Measurements from ENCODE around the gene SHISA5. TPM values are rescaled to one million over a fixed set of nuclear protein-coding genes. Genes with fewer than 3 reads are reported as not detected.

SHISA5 gene
- total RNA-seq, 1 experiment from 2014 or later, result 104 TPM

DNA sequence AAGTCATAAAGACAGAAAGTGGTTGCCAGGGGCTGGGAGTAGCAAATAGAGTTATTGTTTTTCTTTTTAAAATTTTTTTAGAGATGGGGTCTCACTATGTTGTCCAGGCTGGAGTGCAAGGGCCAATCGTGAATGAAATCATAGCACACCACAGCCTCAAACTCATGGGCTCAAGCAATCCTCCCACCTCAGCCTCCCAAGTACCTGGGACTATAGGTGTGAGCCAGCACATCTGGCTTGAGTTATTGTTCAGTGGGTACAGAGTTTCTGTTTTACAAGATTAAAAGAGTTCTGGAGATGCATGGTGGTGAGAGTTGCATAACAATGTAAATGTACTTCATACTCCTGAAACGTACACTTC is 29.0 kb upstream of the SHISA5 start:
- no TSS peak for BruUV-seq (replicated peaks)
- Histone ChIP-seq H4K20me1 (ENCODE audit: insufficient read depth) (no peaks in the 10 kb centered on the region), H3K27me3 (ENCODE audit: insufficient read depth, low read length) (no peaks in the 10 kb centered on the region), H3K4me2 (ENCODE audit: low read length) (no peak overlapping the region), H3K4me1 (ENCODE audit: control insufficient read depth in 1 of 2, insufficient read depth in 2 of 2, low read length in 2 of 2) (no peaks in the 10 kb centered on the region), H3K36me3 (ENCODE audit: control insufficient read depth in 1 of 2, insufficient read depth in 2 of 2, low read length in 2 of 2) (peaks cover 11 to 20% of the 10 kb centered on the region in 2 experiments; a peak in 3 of 4 replicates), H3K9me3 (ENCODE audit: control insufficient read depth in 1 of 2, insufficient read depth in 1 of 2, low read depth in 1 of 2, low read length in 2 of 2) (no peaks in the 10 kb centered on the region), H3K27ac (ENCODE audit: low read depth, low read length) (no peak overlapping the region), H3K79me2 (ENCODE audit: insufficient read depth, low read length) (no peaks in the 10 kb centered on the region), H3K9ac (ENCODE audit: low read length) (no peak overlapping the region), H2AFZ (ENCODE audit: low read depth, low read length, poor library complexity, severe bottlenecking) (no peak overlapping the region), H3K4me3 (replicated peaks in 1 of 2; ENCODE audit: low read depth in 1 of 2, low read length in 2 of 2) (no peak overlapping the region), H3K9me2 (ENCODE audit: insufficient read depth) (no peaks in the 10 kb centered on the region)
- POLR2A ChIA-PET, result no interaction called here
- ATAC-seq (no peak), DNase-seq (ENCODE audit: low read depth, low spot score) (no peak)
- intact Hi-C loops (cut with micrococcal nuclease), result no loop called here
- CTCF ChIA-PET, result no interaction called here
- no peak for TF ChIP-seq SP1 (IDR thresholded peaks at IDR 0.05; ENCODE audit: low read depth)
- TF ChIP-seq POLR2AphosphoS5 (IDR thresholded peaks at IDR 0.05; ENCODE audit: low read depth, low read length), result no peak
- TF ChIP-seq ZNF274 (IDR thresholded peaks at IDR 0.05; ENCODE audit: low read depth, low read length), result no peak
- TF ChIP-seq SIN3A (IDR thresholded peaks at IDR 0.05; ENCODE audit: low read depth), result no peak
- TF ChIP-seq EGR1 (IDR thresholded peaks at IDR 0.05; ENCODE audit: low read depth), result no peak
- TF ChIP-seq, protein P1, sequence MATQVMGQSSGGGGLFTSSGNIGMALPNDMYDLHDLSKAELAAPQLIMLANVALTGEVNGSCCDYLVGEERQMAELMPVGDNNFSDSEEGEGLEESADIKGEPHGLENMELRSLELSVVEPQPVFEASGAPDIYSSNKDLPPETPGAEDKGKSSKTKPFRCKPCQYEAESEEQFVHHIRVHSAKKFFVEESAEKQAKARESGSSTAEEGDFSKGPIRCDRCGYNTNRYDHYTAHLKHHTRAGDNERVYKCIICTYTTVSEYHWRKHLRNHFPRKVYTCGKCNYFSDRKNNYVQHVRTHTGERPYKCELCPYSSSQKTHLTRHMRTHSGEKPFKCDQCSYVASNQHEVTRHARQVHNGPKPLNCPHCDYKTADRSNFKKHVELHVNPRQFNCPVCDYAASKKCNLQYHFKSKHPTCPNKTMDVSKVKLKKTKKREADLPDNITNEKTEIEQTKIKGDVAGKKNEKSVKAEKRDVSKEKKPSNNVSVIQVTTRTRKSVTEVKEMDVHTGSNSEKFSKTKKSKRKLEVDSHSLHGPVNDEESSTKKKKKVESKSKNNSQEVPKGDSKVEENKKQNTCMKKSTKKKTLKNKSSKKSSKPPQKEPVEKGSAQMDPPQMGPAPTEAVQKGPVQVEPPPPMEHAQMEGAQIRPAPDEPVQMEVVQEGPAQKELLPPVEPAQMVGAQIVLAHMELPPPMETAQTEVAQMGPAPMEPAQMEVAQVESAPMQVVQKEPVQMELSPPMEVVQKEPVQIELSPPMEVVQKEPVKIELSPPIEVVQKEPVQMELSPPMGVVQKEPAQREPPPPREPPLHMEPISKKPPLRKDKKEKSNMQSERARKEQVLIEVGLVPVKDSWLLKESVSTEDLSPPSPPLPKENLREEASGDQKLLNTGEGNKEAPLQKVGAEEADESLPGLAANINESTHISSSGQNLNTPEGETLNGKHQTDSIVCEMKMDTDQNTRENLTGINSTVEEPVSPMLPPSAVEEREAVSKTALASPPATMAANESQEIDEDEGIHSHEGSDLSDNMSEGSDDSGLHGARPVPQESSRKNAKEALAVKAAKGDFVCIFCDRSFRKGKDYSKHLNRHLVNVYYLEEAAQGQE (IDR thresholded peaks at IDR 0.05; ENCODE audit: low read depth), result no peak
- TF ChIP-seq, protein P2, sequence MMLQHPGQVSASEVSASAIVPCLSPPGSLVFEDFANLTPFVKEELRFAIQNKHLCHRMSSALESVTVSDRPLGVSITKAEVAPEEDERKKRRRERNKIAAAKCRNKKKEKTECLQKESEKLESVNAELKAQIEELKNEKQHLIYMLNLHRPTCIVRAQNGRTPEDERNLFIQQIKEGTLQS (IDR thresholded peaks at IDR 0.05), result no peak
- no peak for TF ChIP-seq CBX3 (IDR thresholded peaks at IDR 0.05; ENCODE audit: low read depth)
- TF ChIP-seq ZFX (IDR thresholded peaks at IDR 0.05), result no peak
- no peak for TF ChIP-seq ELF1 (IDR thresholded peaks at IDR 0.05; ENCODE audit: borderline replicate concordance, low read depth)
- no peak for TF ChIP-seq EZH2 (IDR thresholded peaks at IDR 0.05)
- TF ChIP-seq CEBPB (IDR thresholded peaks at IDR 0.05; ENCODE audit: low read depth), result no peak
- no peak for TF ChIP-seq POLR2A (IDR thresholded peaks at IDR 0.05; ENCODE audit: borderline replicate concordance, extremely low read depth, insufficient read depth, insufficient read length)
- TF ChIP-seq JUND (IDR thresholded peaks at IDR 0.05), result no peak
- RAD21 ChIA-PET (ENCODE audit: low non-redundant PET in 1 of 2, low total read pairs in 2 of 2, uncharacterized antibody in 2 of 2, unreplicated experiment in 2 of 2), result no interaction called here
